H1 (cell line): ENCODE measurements around the gene CD48. TPM values are rescaled to one million over a fixed set of nuclear protein-coding genes. Genes with fewer than 3 reads are reported as not detected.

ENCODE experiments used
- CTCF ChIA-PET: fragments of 300-600 bp; sonication (Branson Sonifier 250); formaldehyde crosslinking; loops from one replicate; lab custom pipeline; 2021; ENCODE audit not compliant: partially characterized antibody; lab: Charles Lee
- POLR2A ChIA-PET: fragments of 300-600 bp; sonication (Branson Sonifier 250); formaldehyde crosslinking; loops from one replicate; lab custom pipeline; 2021; ENCODE audit warnings: inconsistent platforms; ENCODE audit not compliant: partially characterized antibody; lab: Charles Lee
- DNase-seq, 2 experiments: peaks; one replicate each; pipeline versions ENCODE4 v3.0.0 to v3.0.0-alpha.2; 2010 to 2022; ENCODE audit warnings: low spot score in 2 of 2, low read depth in 1 of 2, mixed read lengths in 1 of 2
- FAIRE-seq: peaks from 2 replicates; lab custom pipeline; 2011; peaks lifted over from hg19 to GRCh38; lab: Jason Lieb, UNC
- H2AFZ ChIP-seq: 2 replicates; pipeline ENCODE4 v1.8.1; 2012; ENCODE audit warnings: low read length, inconsistent platforms
- H2AK5ac ChIP-seq: 2 replicates; pipeline ENCODE4 v1.6.1; 2013; ENCODE audit warnings: low read depth, low read length
- H2BK120ac ChIP-seq: replicated peaks from 2 replicates; pipeline ENCODE3; 2013; ENCODE audit warnings: low read depth, low read length, inconsistent platforms
- H2BK12ac ChIP-seq: 2 replicates; pipeline ENCODE4 v1.6.1; 2013; ENCODE audit warnings: low read depth, low read length
- H2BK15ac ChIP-seq: 2 replicates; pipeline ENCODE4 v1.6.1; 2013; ENCODE audit warnings: low read length
- H2BK20ac ChIP-seq: 2 replicates; pipeline ENCODE4 v1.6.1; 2013; ENCODE audit warnings: low read length
- H2BK5ac ChIP-seq: 2 replicates; pipeline ENCODE4 v1.6.1; 2013; ENCODE audit warnings: low read depth, low read length
- H3K14ac ChIP-seq: 2 replicates; pipeline ENCODE4 v1.6.1; 2013; ENCODE audit warnings: inconsistent platforms; ENCODE audit not compliant: insufficient read length
- H3K18ac ChIP-seq: 2 replicates; pipeline ENCODE4 v1.6.1; 2013; ENCODE audit warnings: low read length; ENCODE audit errors: extremely low read depth
- H3K23ac ChIP-seq: 2 replicates; pipeline ENCODE4 v1.6.1; 2013; ENCODE audit warnings: inconsistent platforms; ENCODE audit not compliant: insufficient read length
- H3K23me2 ChIP-seq: 2 replicates; pipeline ENCODE4 v1.6.1; 2013; ENCODE audit warnings: low read depth, low read length
- H3K27ac ChIP-seq: 2 replicates; pipeline ENCODE4 v1.6.1; 2011; ENCODE audit warnings: low read depth, low read length, inconsistent platforms
- H3K27me3 ChIP-seq, 4 experiments: replicated peaks in 1 of 4; 1 replicate in 1 of 4; 2 replicates in 3 of 4; pipeline versions ENCODE4 v1.6.1 to v1.8.1; 2011 to 2013; ENCODE audit warnings: low read length in 3 of 4, mild to moderate bottlenecking in 3 of 4, inconsistent platforms in 2 of 4, mixed read lengths in 2 of 4, moderate library complexity in 1 of 4; ENCODE audit not compliant: control insufficient read depth in 3 of 4, insufficient read depth in 3 of 4; ENCODE audit errors: extremely low read depth in 1 of 4
- H3K36me3 ChIP-seq, 4 experiments: 2 replicates each; pipeline versions ENCODE4 v1.6.1 to v1.8.1; 2011 to 2013; ENCODE audit warnings: mild to moderate bottlenecking in 4 of 4, low read length in 3 of 4, moderate library complexity in 2 of 4, control low read depth in 1 of 4, inconsistent platforms in 1 of 4; ENCODE audit not compliant: insufficient read depth in 4 of 4, control insufficient read depth in 2 of 4
- H3K4ac ChIP-seq: replicated peaks from 2 replicates; pipeline ENCODE3; 2013; ENCODE audit warnings: low read length, low read depth, mixed read lengths, inconsistent platforms; ENCODE audit not compliant: insufficient read length
- H3K4me1 ChIP-seq, 4 experiments: replicated peaks in 1 of 4; 1 replicate in 1 of 4; 2 replicates in 3 of 4; pipeline versions ENCODE4 v1.6.1 to v1.8.1; 2011 to 2013; ENCODE audit warnings: low read length in 3 of 4, inconsistent platforms in 2 of 4, mixed read lengths in 1 of 4; ENCODE audit not compliant: insufficient read depth in 4 of 4, control insufficient read depth in 3 of 4
- H3K4me2 ChIP-seq, 2 experiments: 2 replicates each; pipeline versions ENCODE4 v1.6.1 to v1.8.1; 2011 to 2013; ENCODE audit warnings: low read depth in 2 of 2, low read length in 2 of 2, control low read depth in 1 of 2, inconsistent platforms in 1 of 2, mild to moderate bottlenecking in 1 of 2; ENCODE audit not compliant: insufficient read depth in 1 of 2
- H3K4me3 ChIP-seq, 4 experiments: fragments of 200-600, 300-600 bp in 1 of 4; sonication (generic), shearing (Covaris generic), sonication (Bioruptor Twin) in 1 of 4; 2 replicates each; pipeline versions ENCODE4 v1.5.1 to v1.8.1; 2011 to 2016; ENCODE audit warnings: low read length in 4 of 4, low read depth in 3 of 4, control low read depth in 2 of 4, inconsistent platforms in 2 of 4, mild to moderate bottlenecking in 2 of 4, mixed read lengths in 1 of 4, moderate library complexity in 1 of 4; ENCODE audit not compliant: insufficient read depth in 2 of 4; ENCODE audit errors: extremely low read depth in 1 of 4
- H3K56ac ChIP-seq: replicated peaks from 2 replicates; pipeline ENCODE3; 2013; ENCODE audit warnings: low read depth, mild to moderate bottlenecking, mixed read lengths, low read length, inconsistent platforms; ENCODE audit not compliant: insufficient read length
- H3K79me1 ChIP-seq: 2 replicates; pipeline ENCODE4 v1.6.1; 2013; ENCODE audit warnings: low read depth, low read length, control low read depth
- H3K79me2 ChIP-seq, 2 experiments: 2 replicates each; pipeline versions ENCODE4 v1.6.1 to v1.8.1; 2012 to 2013; ENCODE audit warnings: low read length in 2 of 2, mild to moderate bottlenecking in 2 of 2, inconsistent platforms in 1 of 2; ENCODE audit not compliant: insufficient read depth in 2 of 2, control insufficient read depth in 1 of 2
- H3K9ac ChIP-seq, 4 experiments: replicated peaks in 1 of 4; 1 replicate in 1 of 4; 2 replicates in 3 of 4; pipeline versions ENCODE4 v1.6.1 to v1.8.1; 2011 to 2013; ENCODE audit warnings: low read depth in 3 of 4, low read length in 3 of 4, control low read depth in 2 of 4, mild to moderate bottlenecking in 2 of 4, moderate library complexity in 2 of 4, inconsistent platforms in 1 of 4; ENCODE audit errors: extremely low read depth in 1 of 4
- H3K9me3 ChIP-seq, 2 experiments: 2 replicates each; pipeline versions ENCODE4 v1.6.1 to v1.8.1; 2012 to 2013; ENCODE audit warnings: mild to moderate bottlenecking in 2 of 2, moderate library complexity in 2 of 2, control low read depth in 1 of 2, inconsistent platforms in 1 of 2, low read depth in 1 of 2, low read length in 1 of 2, mixed read lengths in 1 of 2; ENCODE audit not compliant: insufficient read depth in 2 of 2
- H4K20me1 ChIP-seq, 2 experiments: replicated peaks in 1 of 2; 2 replicates each; pipeline versions ENCODE3 to v1.8.1; 2011 to 2013; ENCODE audit warnings: inconsistent platforms in 2 of 2, low read length in 2 of 2, mild to moderate bottlenecking in 1 of 2; ENCODE audit not compliant: insufficient read depth in 2 of 2, control insufficient read depth in 1 of 2
- H4K5ac ChIP-seq: 2 replicates; pipeline ENCODE4 v1.6.1; 2013; ENCODE audit warnings: low read length, low read depth, mixed read lengths, inconsistent platforms; ENCODE audit not compliant: insufficient read length
- H4K8ac ChIP-seq: 2 replicates; pipeline ENCODE4 v1.8.0; 2013; ENCODE audit warnings: mild to moderate bottlenecking, moderate library complexity, low read length, inconsistent platforms; ENCODE audit not compliant: insufficient read depth; ENCODE audit errors: extremely low read depth
- H4K91ac ChIP-seq: replicated peaks from 2 replicates; pipeline ENCODE3; 2013; ENCODE audit warnings: low read length, mixed read lengths, inconsistent platforms; ENCODE audit not compliant: insufficient read length
- EZH2 ChIP-seq: fragments of 200-600 bp; sonication (generic); IDR thresholded peaks from 2 replicates; pipeline ENCODE4 v1.7.1; 2012; ENCODE audit warnings: low read depth, mild to moderate bottlenecking, moderate library complexity, low read length, inconsistent platforms; ENCODE audit not compliant: severe bottlenecking
- FOSL1 ChIP-seq: IDR thresholded peaks from 2 replicates; pipeline ENCODE4 v1.6.1; 2011; ENCODE audit warnings: mild to moderate bottlenecking, low read depth, low read length, moderate library complexity; ENCODE audit not compliant: insufficient read depth
- GABPA ChIP-seq: IDR thresholded peaks from 2 replicates; pipeline ENCODE4 v1.6.1; 2011; ENCODE audit warnings: mild to moderate bottlenecking, low read length, moderate library complexity, borderline replicate concordance; ENCODE audit not compliant: insufficient read depth
- HDAC2 ChIP-seq, 2 experiments: fragments of 300-600 bp in 1 of 2; sonication (generic) in 1 of 2; IDR thresholded peaks; 2 replicates each; pipeline ENCODE4 v1.6.1; 2011 to 2012; ENCODE audit warnings: low read depth in 2 of 2, low read length in 2 of 2, mild to moderate bottlenecking in 2 of 2, moderate library complexity in 2 of 2, borderline replicate concordance in 1 of 2, inconsistent platforms in 1 of 2
- POU5F1 ChIP-seq: IDR thresholded peaks from 2 replicates; pipeline ENCODE4 v1.6.1; 2011; ENCODE audit warnings: low read depth, mild to moderate bottlenecking, low read length, moderate library complexity
- USF2 ChIP-seq: IDR thresholded peaks from 2 replicates; pipeline ENCODE4 v1.6.1; 2011; ENCODE audit warnings: low read length, improper control_type of control experiment
- WGBS, 2 experiments: shearing (Covaris generic) in 1 of 2; methylation state at CpG; one replicate each; pipeline versions ENCODE4 v1.1.6 to v1.1.7; 2013 to 2015; ENCODE audit warnings: low lambda C conversion rate in 2 of 2, mixed read lengths in 2 of 2, inconsistent platforms in 1 of 2, low coverage in 1 of 2, missing lambda C conversion rate in 1 of 2; ENCODE audit not compliant: insufficient replicate concordance in 2 of 2, insufficient coverage in 1 of 2, insufficient read length in 1 of 2; ENCODE audit errors: extremely low coverage in 1 of 2, missing lambda C conversion rate in 1 of 2; 5-methylcytosine and 5-hydroxymethylcytosine counted together
- polyA plus RNA-seq, 7 experiments: library from polyadenylated mRNA; depleted of rRNA in 3 of 7; stranded (reverse) in 5 of 7; unstranded in 2 of 7; fragments of >200 nt in 5 of 7; fragments of 200-250 nt in 2 of 7; gene quantifications; 1 replicate in 5 of 7; 2 replicates in 1 of 7; 4 replicates in 1 of 7; pipeline versions ENCODE4 v1.2.1 to v1.2.3, GENCODE V29; 2011 to 2013; ENCODE audit warnings: missing spikeins in 2 of 7, mixed read lengths in 2 of 7
- total RNA-seq: library from RNA; stranded (reverse); fragmentation: NEBNext Ultra II Directional; extraction: Animal tissue kit (Norgen Biotek cat#: 25700); gene quantifications from 2 replicates; pipeline ENCODE4 v1.2.1, GENCODE V29; 2021

Gene CD48
- total and polyA plus RNA-seq, 2 of the 8 experiments (the other 6 are each of a cell fraction or from before 2014, with no cell fraction given), result 0.08 TPM; not detected in 1

GRCh38 chr1:160628799-160629263, 82.8 kb downstream of the CD48 start:
- H2BK120ac ChIP-seq, result no peak overlapping the region
- FAIRE-seq (no peak), DNase-seq (no peak)
- no peak overlapping the region for H3K4me2 ChIP-seq
- TF ChIP-seq EZH2 (no peak), USF2 (no peak), POU5F1 (no peak), GABPA (no peak), FOSL1 (no peak), HDAC2 (IDR thresholded peaks at IDR 0.05; ENCODE audit: borderline replicate concordance in 1 of 2, low read depth in 2 of 2, low read length in 2 of 2) (no peak)
- no peak overlapping the region; the same call in 1 of the 2 replicates for H4K8ac ChIP-seq
- H3K27me3 ChIP-seq, result no peaks in the 10 kb centered on the region
- no peak overlapping the region for H3K14ac ChIP-seq
- ChIA-PET POLR2A (no interaction called here), CTCF (interaction anchor here (1.0 to 3.1 kb wide), 5 partner anchors 9 to 52 kb away, joined by 3 to 9 read pairs (median 4); no protein-coding TSS in a partner anchor)
- H3K4me3 ChIP-seq, result no peak overlapping the region
- no peak overlapping the region for H2BK20ac ChIP-seq
- H3K9me3 ChIP-seq, result no peaks in the 10 kb centered on the region
- peak overlapping the region; percentile 40; the same call in 1 of the 2 replicates for H2BK15ac ChIP-seq
- H3K36me3 ChIP-seq, result no peaks in the 10 kb centered on the region
- H2AFZ ChIP-seq, result no peak overlapping the region
- no peak overlapping the region for H4K91ac ChIP-seq
- WGBS, 2 experiments, result 88% methylated on average over 8 of the region's 8 CpGs; no CpG with 5 or more reads in 1 of the 2 experiments
- no peak overlapping the region for H3K9ac ChIP-seq
- no peaks in the 10 kb centered on the region for H3K4me1 ChIP-seq
- H2BK5ac ChIP-seq, result no peak overlapping the region
- no peak overlapping the region for H3K56ac ChIP-seq
- H4K20me1 ChIP-seq, result no peaks in the 10 kb centered on the region
- no peak overlapping the region for H4K5ac ChIP-seq
- H3K18ac ChIP-seq, result no peak overlapping the region
- H3K4ac ChIP-seq, result no peak overlapping the region
- no peaks in the 10 kb centered on the region for H3K79me1 ChIP-seq
- H2BK12ac ChIP-seq, result 0 out of 2 replicates have a peak overlapping the region, but pooled peaks have one; percentile 33
- H3K23me2 ChIP-seq, result no peaks in the 10 kb centered on the region
- no peaks in the 10 kb centered on the region for H3K79me2 ChIP-seq
- no peak overlapping the region for H3K23ac ChIP-seq
- H3K27ac ChIP-seq, result no peak overlapping the region
- H2AK5ac ChIP-seq, result no peak overlapping the region
